Colon (tissue), 2 donors: ENCODE results near the gene ZNF444.

Experiments
- FAIRE-seq: peaks from 2 replicates; lab custom pipeline; 2012; peaks lifted over from hg19 to GRCh38; lab: Jason Lieb, UNC
- donor health status: control.
- donor health status: control.

ZNF444 gene

DNA sequence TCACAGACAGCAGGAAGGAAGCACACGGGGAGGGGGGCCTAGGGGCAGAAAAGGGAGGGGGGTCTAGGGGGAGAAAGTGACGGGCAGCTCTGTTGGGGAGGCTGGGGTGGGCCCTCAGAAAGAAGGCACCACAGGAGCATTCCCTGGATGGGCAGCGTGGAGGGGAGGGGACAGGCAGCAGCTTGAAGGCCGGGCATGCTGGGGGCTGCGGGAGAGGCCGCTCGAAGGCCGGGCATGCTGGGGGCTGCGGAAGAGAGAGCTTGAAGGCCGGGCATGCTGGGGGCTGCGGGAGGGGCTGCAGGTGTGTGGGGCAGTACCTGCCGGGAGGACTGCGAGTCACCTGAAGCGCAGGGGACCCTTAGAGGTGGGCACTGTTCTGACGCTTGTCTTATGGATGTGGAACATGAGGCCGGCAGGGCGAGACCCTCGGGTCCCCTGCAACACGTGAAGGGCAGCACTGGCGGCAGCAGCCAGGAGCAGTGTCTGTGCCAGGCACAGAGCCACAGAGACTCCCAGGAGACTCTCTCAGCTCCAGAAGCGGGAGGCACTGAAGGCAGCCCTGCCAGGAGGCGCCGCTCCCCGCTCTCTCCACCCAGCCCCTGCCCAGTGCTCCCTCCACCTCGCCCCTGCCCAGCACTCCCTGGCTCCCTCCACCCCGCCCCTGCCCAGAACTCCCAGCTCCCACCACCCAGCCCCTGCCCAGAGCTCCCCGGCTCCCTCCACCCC is 33.3 kb upstream of the ZNF444 start:
- FAIRE-seq: no peak

DNA sequence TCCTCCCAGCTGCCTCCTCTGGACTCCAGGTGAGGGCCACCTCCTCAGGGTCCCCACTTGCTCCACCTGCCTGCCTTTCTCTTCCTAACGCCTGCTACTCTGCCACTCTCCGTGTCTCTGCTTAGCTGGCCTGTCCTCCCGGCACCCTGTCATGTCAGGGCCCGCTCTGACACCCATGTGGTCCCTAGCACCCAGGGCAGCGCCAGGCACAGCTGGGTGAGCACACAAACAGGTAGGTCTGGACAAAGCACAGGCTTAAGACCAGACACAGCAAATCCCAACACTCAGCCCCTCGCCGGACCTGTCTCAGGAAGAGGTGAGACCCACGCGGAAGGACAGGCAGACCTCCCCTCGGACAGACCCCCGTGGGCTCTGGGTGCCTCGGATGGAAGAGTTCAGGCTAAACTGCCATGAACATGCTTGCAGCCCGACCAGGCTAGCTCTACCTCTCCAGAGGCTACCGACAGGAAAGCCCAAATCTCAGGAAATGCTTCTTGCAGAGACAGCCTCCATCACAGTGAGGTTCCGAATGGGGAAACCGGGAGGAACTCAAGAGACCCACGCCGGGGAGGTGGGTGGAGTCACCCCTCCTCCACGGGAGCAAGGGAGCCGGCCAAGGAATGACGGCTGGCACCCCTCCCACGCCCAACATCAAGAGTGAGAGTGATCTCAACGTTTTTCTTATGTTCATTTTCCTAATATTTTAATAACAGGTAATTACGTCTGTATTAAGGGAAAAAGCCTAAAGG is 32.5 kb upstream of the ZNF444 start:
- no peak for FAIRE-seq

DNA sequence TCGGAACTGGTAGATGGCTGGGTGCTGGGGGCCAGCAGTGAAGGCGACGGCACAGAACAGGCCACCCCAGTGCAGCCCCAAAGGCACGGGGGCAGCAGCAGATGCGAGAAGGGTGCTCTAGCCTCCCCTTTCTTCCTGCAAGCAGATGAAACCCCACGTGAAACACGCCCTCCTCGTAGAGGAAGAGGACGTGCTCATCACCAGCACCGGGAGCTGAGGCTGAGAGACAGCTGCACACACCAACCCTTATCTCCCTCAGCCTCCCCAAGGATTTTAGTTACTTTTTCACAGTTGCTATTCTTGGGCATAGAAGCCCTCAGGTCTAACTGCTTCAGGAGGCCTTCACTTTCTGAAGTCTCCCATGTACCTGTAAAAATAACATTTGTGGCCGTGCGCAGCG is 31.9 kb upstream of the ZNF444 start:
- no peak for FAIRE-seq

DNA sequence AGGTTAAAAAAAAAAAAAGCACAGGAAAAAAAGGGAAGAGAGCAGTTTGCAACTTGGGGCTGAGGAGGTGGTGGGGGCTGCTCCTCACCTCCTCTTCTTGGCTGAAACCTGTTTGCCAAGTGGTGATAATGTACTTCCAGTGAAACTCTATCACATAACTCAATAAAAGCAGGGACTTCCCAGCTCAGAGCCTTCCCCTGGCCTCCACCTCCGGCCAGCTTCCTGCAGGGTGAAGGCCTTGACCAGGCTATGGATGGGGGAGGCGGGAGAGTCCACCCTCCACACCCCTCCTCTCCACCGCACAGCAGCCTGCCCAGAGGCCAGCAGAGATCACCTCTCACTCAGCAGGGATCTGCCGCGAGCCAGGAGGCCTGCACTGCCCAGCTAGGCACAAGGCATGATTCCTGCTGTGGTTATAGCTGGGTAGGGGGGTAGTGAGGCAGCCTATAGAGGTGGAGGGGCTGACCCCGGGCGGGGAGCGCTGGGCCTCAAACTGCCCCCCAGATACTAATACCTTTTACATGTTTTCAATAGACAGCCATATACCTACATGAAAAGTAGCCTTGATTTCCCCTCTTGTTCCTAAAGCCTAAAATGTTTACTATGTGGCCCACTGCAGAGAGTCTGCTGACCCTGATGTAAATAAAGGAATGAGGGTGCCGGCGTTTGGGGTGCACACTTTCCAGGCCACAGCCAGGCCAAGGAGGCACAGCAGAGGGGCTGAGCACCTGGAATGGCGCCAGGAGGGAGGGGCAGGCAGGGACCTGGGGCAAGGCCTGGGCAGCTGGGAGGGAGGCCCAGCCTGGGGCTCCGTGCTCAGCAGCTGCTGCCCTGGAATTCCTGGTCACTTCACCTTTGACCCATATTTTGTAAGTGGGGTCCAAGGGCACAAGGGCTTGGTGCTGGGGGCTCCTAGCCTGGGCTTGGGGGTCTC is 30.3 kb upstream of the ZNF444 start:
- no peak for FAIRE-seq

DNA sequence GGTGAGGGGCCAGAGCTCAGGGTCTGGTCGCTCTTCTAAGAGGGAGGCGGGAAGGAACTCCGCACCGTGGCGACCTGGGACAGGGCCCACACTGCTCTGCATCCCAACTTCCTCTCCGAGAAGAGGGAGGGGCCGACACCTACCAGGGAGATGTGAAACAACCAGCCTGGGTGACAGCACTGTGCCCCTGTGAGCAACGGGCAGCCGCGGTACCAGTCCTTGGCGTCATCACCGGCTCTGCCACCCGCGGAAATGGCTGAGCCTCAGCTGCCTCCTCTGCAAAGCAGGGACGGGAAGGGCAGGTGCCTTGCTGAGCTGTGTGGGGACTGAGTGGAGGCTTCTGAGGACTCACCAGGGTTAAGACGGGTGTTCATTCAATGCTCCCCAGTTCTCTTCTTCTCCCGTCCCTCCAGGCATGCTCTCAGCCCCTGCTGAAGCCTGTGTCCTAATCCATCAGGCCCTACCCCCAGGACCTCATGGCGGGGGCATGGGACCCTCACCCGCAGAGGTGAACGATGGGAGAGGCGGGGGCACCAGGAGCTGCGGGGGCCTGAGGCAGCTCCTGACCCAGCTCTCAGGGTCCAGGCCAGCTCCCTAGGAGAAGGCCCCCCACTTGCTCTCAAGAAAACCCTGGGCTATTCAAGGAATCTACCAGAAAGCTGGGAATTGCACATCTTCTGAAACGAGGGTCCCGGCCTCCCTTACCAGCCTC is 29.3 kb upstream of the ZNF444 start:
- no peak for FAIRE-seq

DNA sequence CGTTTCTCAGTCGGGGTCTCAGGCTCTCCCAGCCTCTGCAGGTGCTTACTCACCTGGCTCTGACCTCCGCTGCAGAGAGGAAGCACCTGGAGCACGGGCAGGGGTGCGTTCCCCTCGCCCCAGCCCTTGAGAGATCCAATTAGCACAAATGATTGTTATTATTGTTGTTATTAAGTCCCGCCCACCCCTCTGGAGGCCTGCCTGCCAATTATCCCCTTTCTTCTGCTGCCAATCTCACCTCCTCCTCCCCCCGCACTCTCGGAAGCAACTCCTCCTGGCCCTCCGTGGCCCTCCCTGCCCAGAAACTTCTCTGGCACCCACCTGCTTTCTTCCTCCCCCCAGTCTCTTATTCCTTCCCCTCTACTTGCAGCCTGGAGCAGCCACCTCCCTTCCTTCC is 28.8 kb upstream of the ZNF444 start:
- no peak for FAIRE-seq

DNA sequence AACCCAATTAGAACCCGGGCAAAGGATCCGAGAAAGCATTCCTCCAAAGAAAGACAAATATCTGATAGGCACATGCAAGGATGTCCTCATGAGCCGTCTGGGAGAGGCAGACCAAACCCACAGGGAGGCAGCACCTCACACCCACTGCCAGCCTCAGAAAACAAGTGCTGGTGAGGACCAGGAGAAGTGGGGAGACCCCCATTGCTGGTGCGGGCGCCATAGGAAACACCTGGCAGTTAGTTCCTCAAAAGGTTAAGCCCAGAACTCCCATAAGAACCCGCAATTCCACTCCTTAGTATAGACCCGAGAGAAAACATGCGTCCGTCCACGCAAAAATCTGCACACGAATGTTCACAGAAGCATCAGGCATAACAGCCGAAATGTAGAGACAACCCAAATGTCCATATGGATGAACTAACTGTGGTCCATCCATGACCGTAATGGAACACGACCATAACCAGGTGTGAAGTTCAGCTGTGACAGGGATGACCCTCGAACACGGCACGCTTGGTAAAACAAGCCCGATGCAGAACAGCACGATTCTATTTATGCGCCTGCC is 27.9 kb upstream of the ZNF444 start:
- FAIRE-seq: no peak

DNA sequence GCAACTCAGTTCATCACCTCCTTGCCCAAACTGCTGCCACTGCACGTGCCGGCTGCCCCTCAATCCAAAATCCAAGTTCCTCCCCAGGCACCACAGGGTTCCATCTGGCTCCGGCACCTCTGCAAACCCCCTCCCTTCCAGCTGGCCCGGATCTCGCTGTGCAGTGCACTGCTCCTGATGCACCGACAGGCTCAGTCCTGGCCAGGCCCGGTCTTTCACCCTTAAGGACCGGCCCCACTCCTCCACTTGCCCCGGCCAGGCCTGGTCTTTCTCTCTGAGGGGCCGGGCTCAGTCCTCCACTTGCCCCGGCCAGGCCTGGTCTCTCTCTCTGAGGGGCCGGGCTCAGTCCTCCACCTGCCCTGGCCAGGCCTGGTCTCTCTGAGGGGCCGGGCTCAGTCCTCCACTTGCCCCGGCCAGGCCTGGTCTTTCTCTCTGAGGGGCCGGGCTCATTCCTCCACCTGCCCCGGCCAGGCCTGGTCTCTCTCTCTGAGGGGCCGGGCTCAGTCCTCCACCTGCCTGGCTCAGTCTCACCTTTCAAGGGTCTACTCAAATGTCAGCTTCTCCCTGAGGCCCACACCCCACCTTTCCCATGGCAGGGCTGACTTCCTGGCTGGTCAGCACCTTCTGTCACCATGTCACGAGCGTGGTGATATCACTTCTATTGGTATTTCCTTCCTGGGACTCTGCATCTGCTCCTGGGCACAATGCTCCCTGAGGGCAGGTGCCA is 26.9 kb upstream of the ZNF444 start:
- no peak for FAIRE-seq

DNA sequence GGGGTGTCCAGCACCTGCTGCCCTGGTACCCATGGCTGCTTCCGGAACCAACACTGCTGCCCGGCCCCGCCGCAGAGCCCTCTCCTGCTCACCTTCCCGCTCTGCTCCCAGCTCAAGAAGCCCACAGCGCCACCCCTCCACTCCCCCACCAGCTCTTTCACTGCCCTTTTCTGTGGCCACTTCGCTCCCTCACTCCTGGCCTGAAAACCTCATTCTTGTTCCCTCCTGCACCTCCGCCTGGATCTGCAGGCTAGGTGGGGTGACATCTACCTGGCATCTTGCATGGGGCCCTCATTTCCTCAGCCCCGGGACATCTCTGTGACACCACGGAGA is 26.3 kb upstream of the ZNF444 start:
- FAIRE-seq: no peak

DNA sequence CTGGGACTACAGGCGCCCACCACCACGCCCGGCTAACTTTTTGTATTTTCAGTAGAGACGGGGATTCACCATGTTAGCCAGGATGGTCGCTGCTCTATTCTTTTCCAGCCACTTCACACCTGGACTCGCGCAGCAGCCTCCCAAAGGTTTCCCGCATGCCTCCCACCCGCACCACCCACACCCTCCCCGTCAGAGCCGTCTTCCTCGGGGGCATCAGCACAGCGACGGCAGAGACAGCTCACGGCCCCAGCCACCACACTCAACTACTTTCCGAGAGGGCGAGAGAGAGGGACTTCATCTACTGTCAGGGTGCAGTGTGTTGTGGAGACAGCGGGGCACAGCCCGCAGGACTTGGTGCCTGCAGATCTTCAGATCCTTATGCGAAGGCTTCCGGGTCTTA is 25.6 kb upstream of the ZNF444 start:
- FAIRE-seq: no peak

DNA sequence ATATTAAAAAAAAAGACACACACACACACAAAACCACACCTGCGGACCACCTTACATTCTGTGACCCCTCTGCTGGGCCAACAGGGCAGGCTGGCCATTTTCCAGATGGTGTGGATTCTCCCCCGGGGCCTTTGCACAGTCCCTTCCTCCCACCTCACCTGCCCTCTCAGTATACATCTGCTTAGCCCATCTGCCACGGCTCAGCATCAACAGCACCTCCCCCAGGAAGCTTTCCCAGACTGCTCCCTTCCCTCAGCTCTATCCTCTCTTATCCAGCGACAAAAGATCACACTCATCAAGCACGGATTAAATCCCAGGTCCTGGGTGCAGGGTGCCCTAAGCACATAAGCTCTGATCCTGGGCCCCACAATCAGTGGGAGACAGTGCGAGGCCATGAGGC is 24.5 kb upstream of the ZNF444 start:
- FAIRE-seq: no peak

DNA sequence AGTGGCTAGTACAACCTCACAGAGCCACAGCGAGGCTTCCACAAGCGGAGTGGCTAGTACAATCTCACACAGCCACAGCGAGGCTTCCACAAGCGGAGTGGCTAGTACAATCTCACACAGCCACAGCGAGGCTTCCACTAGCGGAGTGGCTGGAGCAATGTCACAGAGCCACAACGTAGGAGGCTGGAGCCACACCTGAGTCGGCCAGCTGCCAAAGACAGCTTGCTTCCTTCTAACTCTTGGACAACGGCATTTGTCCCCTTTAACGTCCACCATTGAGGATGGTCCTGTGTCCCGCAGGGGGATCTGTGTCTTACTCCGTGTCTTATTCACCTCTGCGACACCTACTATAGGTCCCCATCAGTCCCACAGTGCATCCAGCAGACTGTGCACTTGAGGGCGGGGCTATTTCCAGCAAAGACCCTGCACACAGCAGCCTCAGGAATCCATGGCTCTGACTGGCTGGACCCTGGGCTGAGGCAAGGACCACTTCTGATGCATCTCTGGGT is 23.7 kb upstream of the ZNF444 start:
- no peak for FAIRE-seq

DNA sequence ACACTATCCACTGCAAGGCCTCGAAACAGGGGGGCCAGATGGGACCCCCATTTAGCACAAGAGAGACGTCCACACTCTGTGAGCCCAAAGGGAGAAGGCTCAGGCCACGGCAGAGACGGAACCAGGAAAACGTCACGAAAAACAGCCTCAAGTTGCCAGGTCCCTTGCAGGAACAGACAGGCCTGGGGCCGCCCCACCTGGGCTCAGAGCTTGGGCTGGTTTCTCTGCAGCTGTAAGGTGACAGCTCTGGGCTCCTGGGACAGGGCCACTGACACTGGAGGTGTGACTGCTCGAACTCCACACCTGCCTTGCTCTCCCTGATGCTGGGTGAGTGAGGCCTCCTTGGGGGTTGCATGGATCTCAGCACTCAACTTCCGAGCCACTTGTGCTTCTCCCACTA is 23.2 kb upstream of the ZNF444 start:
- FAIRE-seq: no peak

DNA sequence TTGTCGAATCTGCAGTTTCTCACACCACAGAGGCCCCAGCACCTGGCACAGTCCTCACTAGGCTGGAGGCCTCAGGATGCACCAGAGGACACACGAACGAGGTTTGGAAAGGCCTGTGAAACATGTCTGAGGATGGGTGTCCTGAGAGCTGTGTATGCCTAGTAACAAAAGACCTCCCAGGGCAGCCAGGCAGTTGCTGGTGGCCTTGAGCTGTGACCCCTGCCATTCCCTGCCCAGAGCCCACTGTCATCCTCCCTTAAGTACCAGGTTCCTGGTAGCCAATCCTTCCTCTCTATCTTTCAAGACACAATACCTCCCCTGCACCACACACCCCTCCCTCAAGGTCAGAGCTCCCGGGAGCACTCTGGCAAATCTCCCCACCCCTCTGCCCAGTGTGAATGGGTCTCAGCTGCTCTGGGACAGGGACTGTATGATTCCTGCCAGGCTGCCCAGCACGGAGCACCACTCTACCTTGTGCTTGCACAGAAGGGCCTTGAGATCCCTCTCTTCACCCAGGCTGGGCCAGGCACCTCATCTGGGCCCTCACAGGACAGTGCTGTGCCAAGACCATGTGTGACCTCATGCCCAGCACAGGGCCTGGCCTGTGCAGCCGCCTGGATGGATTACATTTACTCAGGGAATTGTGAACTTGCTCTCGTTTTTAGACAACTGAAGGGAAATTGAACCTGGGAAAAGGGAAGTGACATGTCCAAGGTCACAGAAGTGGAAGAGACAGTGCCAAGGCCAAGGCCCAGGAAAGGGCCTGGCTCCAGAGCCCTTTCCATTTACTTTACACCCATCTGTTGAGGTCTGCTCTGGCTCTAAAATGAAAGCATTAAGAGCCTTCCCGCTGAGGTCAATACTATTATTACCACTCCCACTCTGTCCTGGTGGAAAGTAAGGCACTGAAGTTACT is 22.2 kb upstream of the ZNF444 start:
- FAIRE-seq: no peak

DNA sequence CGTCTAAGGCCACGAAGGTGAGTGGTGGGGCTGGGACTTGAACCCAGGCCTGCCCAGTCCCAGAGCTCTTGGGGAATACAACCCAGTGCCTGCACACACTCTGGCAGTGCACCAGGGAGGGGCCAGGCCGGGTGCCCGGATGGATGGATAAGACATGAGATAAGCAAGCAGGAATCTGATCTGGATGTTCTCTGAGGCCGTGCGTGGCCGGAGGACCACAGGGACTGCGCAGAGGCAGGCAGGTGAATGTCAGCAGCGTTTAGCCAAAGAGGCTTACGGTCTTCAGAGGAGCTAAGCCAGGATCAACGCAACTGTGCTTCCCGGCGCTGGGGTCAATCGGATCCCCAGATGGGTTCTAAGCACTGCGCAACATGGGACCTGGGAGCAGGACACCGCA is 21.5 kb upstream of the ZNF444 start:
- no peak for FAIRE-seq

DNA sequence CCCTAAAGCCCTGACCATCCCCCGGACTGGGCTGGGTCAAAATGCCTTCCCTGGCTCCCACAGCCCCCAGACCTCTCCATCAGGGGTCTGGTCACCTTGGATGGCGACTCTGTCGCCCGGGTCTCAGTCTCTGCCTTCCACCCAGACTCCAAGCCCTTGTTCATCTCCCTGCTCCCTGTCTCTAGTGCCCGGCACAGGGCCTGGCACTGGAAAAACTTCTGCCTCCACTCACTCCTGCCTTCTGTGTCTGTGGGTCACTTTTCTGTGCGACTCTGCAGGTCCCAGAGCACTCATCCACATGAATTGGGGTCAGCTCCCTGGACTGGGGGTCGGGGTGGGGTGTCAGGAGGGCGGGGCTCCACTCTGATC is 21.1 kb upstream of the ZNF444 start:
- no peak for FAIRE-seq

DNA sequence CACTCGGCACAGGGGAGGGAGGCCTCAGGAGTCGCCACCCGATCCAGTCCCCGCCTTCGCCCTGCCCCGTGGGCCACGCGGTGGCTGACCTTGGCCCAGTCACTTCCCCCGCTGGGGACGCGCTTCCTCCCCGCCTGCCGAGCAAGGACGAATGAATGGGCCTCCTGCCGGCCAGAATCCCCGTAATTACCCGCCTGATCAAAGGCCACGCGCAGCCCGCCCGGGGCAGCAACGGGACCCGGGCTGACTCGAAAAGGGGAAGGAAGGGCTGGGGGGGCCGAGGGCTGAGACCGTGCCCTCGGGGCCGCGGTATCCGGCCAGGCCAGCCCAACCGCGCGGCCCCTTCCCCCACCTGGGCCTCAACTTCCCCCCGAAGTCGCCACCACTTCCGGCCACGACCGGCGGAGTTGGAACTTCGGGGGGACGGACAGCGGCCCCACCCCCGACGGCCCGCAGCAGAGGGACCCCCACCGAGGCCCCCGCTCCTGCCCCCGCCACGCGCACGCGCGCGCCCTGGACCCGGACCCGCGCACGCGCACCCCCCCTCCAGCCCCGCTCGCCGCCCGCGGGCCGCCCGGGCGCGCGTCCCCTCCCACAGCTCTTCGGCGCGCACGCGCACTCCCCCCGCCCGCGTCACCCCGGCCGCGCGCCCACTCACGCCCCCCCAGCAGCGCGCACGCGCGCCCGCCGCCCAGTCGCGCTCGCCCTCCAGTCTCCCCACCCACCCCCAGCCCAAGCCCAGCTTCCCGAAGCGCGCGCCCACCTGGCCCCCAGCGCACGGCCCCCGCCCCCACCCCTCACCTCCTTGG is 20.5 kb upstream of the ZNF444 start:
- no peak for FAIRE-seq

DNA sequence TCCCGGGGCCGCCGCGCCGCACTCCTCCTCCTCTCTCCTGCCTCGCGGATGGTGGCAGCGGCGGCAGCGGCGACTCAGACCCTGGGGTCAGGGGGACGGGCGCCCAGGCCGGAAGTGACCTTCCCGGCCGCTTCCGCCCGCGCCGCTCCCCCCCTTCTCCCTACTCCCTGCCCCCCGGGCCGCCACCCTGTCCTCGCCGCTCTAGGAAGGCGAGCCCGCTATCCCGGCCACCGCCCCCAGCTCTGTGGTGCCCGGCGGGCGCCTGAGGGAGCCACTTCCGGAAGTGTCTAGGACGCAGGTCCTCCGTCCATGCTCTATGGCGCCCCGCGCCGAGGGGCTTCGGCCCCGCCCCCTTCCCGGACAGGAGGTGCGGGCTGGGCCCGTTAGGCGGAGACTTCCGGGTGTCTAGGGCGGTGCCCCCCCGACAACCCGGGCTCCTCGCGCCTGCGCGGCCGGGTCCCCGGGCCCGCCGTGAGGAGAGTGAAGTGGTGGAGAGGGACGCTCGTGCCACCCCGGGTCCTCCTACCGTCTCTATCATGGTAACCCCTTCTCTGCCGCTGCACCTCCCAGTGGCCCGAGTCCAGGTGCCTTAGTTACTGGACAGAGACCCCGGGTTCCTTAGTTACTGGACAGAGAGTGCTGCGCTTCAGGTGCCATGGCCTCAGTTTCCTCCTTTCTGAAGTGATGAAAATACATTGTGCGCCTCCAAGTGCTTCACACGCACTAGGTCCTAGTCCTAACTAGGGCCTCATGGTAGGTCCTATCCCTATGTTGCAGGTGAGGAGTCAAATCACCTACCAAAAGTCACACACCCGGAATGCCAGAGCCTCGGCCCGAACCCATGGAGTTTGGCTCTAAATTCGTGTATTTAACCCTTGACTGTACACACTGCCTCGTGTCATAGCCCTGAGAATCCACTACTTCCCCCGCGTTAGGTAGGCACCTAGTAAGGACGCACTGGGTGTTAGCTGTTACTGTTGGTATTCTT is 19.6 kb upstream of the ZNF444 start, which contains the start of gene ZNF787:
ZNF787 (minus strand) TSS at position 116 of the 988 bp plus-strand sequence. CDS start 18,078 bp downstream, outside the sequence.
- FAIRE-seq: no peak
